NCI-H1694 treated with DMSO at 0.1 percent for 48 hours (cell line): ENCODE results near the gene USP17L29.
"Not testable (repeated sequence)": the region's sequence is repeated elsewhere in the genome, so short reads cannot be mapped to it uniquely, and the experiment has no call there.

ENCODE experiments used
- DNase-seq: peaks from one replicate; lab custom pipeline; 2025; lab: John Stamatoyannopoulos, UW

USP17L29 gene

GRCh38 chr4:9353338-9353737, at the start of gene USP17L29:
Gene USP17L29 (plus strand): TSS chr4:9353638. CDS start chr4:9353638, 0 bp downstream.
- DNase-seq, result not testable (repeated sequence)

- not testable (repeated sequence) for DNase-seq
Measured at GRCh38 chr4:9324191-9324590, 29.2 kb upstream of the USP17L29 start.

GRCh38 chr4:9324865-9325264, 28.6 kb upstream of the USP17L29 start, which contains the start of gene USP17L24:
Gene USP17L24 (plus strand): TSS chr4:9325165. CDS start chr4:9325165, 0 bp downstream.
- DNase-seq, result not testable (repeated sequence)

- not testable (repeated sequence) for DNase-seq
Measured at GRCh38 chr4:9329611-9330010, 23.8 kb upstream of the USP17L29 start, which contains the start of gene USP17L25. Gene USP17L25 (plus strand): TSS chr4:9329911. CDS start chr4:9329911, 0 bp downstream.

GRCh38 chr4:9334358-9334757, 19.1 kb upstream of the USP17L29 start, which contains the start of gene USP17L26:
Gene USP17L26 (plus strand): TSS chr4:9334658. CDS start chr4:9334658, 0 bp downstream.
- not testable (repeated sequence) for DNase-seq

GRCh38 chr4:9339103-9339502, 14.3 kb upstream of the USP17L29 start, which contains the start of gene USP17L5:
Gene USP17L5 (plus strand): TSS chr4:9339403. CDS start chr4:9339403, 0 bp downstream.
- DNase-seq, result not testable (repeated sequence)

- not testable (repeated sequence) for DNase-seq
Measured at GRCh38 chr4:9343848-9344247, 9.6 kb upstream of the USP17L29 start, which contains the start of gene USP17L27. Gene USP17L27 (plus strand): TSS chr4:9344148. CDS start chr4:9344148, 0 bp downstream.

GRCh38 chr4:9348593-9348992, 4.8 kb upstream of the USP17L29 start, which contains the start of gene USP17L28:
Gene USP17L28 (plus strand): TSS chr4:9348893. CDS start chr4:9348893, 0 bp downstream.
- not testable (repeated sequence) for DNase-seq

- DNase-seq, result not testable (repeated sequence)
Measured at GRCh38 chr4:9350866-9351265, 2.6 kb upstream of the USP17L29 start.

- not testable (repeated sequence) for DNase-seq
Measured at GRCh38 chr4:9362829-9363228, 9.4 kb downstream of the USP17L29 start, which contains the start of gene USP17L30. Gene USP17L30 (plus strand): TSS chr4:9363129. CDS start chr4:9363129, 0 bp downstream.

- DNase-seq, result not testable (repeated sequence)
Measured at GRCh38 chr4:9379881-9380280, 26.4 kb downstream of the USP17L29 start.

GRCh38 chr4:9381012-9381534, 27.6 kb downstream of the USP17L29 start:
- DNase-seq, result not testable (repeated sequence)

- DNase-seq, result no peak
Measured at GRCh38 chr4:9384126-9384525, 30.7 kb downstream of the USP17L29 start.

GRCh38 chr4:9389001-9389400, 35.6 kb downstream of the USP17L29 start:
- DNase-seq, result not testable (repeated sequence)
